COLO668 (cell line): ENCODE data around the gene NOX5.

Source experiments
- DNase-seq: peaks from one replicate; lab custom pipeline; 2025; ENCODE audit not compliant: unreplicated experiment; lab: John Stamatoyannopoulos, UW

The NOX5 gene

GRCh38 chr15:69016021-69016595, 1.6 kb downstream of the NOX5 start:
- no peak for DNase-seq

- DNase-seq, result no peak
Observed at GRCh38 chr15:69017978-69018377, 3.5 kb downstream of the NOX5 start.

GRCh38 chr15:69018951-69019350, 4.5 kb downstream of the NOX5 start:
- DNase-seq, result no peak

GRCh38 chr15:69021895-69022294, 7.4 kb downstream of the NOX5 start:
- no peak for DNase-seq

- no peak for DNase-seq
Observed at GRCh38 chr15:69025320-69025719, 10.8 kb downstream of the NOX5 start.

GRCh38 chr15:69026355-69026754, 11.9 kb downstream of the NOX5 start:
- no peak for DNase-seq

- DNase-seq, result no peak
Observed at GRCh38 chr15:69027976-69028518, 13.6 kb downstream of the NOX5 start.

GRCh38 chr15:69031013-69032001, 16.8 kb downstream of the NOX5 start:
- peak; percentile 61 for DNase-seq

GRCh38 chr15:69032031-69032430, 17.5 kb downstream of the NOX5 start:
- no peak for DNase-seq

GRCh38 chr15:69032703-69033373, 18.3 kb downstream of the NOX5 start:
- DNase-seq, result no peak

- no peak for DNase-seq
Observed at GRCh38 chr15:69034352-69034751, 19.9 kb downstream of the NOX5 start.

- peak; percentile 61 for DNase-seq
Observed at GRCh38 chr15:69035205-69035917, 20.9 kb downstream of the NOX5 start.

GRCh38 chr15:69035918-69036258, 21.4 kb downstream of the NOX5 start:
- no peak for DNase-seq

GRCh38 chr15:69036826-69037225, 22.3 kb downstream of the NOX5 start:
- DNase-seq, result no peak

GRCh38 chr15:69037482-69037881, 23.0 kb downstream of the NOX5 start:
- DNase-seq, result no peak

- DNase-seq, result no peak
Observed at GRCh38 chr15:69037977-69038376, 23.5 kb downstream of the NOX5 start.

GRCh38 chr15:69038508-69038907, 24.0 kb downstream of the NOX5 start:
- DNase-seq, result no peak

GRCh38 chr15:69039516-69040225, 25.2 kb downstream of the NOX5 start:
- no peak for DNase-seq

GRCh38 chr15:69042531-69042930, 28.0 kb downstream of the NOX5 start:
- DNase-seq, result no peak

- DNase-seq, result no peak
Observed at GRCh38 chr15:69045802-69046201, 31.3 kb downstream of the NOX5 start.
